Amygdala (tissue), 56 donors: ENCODE results near the gene CUZD1.
"Not testable (repeated sequence)": the region's sequence is repeated elsewhere in the genome, so short reads cannot be mapped to it uniquely, and the experiment has no call there.

ENCODE experiments used
- DNase-seq, 56 donors: peaks; one replicate each; lab custom pipeline; 2025; lab: John Stamatoyannopoulos, UW

CUZD1 gene

GRCh38 chr10:122845783-122846332, at the start of gene CUZD1:
Gene CUZD1 (minus strand): TSS chr10:122845857. CDS start chr10:122845843, 14 bp downstream.
- DNase-seq: no peak

GRCh38 chr10:122894261-122894944, 48.7 kb upstream of the CUZD1 start:
- DNase-seq: no peak

GRCh38 chr10:122884166-122884565, 38.5 kb upstream of the CUZD1 start:
- no peak for DNase-seq

GRCh38 chr10:122882766-122883165, 37.1 kb upstream of the CUZD1 start:
- DNase-seq: no peak

- peak in 55 of 56 donors; percentile 42 to 94 (median 86) for DNase-seq
These were observed 33.9 kb upstream of the CUZD1 start, which contains the start of gene FAM24B for GRCh38 chr10:122879339-122880273. Gene FAM24B (minus strand): TSS chr10:122879581. CDS start chr10:122850515, 29,066 bp downstream.

- DNase-seq: no peak
These were observed 33.2 kb upstream of the CUZD1 start for GRCh38 chr10:122878799-122879338.

GRCh38 chr10:122877264-122877663, 31.6 kb upstream of the CUZD1 start:
- no peak for DNase-seq

GRCh38 chr10:122876467-122876855, 30.8 kb upstream of the CUZD1 start:
- DNase-seq: no peak

- no peak for DNase-seq
These were observed 30.3 kb upstream of the CUZD1 start for GRCh38 chr10:122875843-122876466.

- not testable (repeated sequence) for DNase-seq
These were observed 26.3 kb upstream of the CUZD1 start for GRCh38 chr10:122871947-122872346.

GRCh38 chr10:122868768-122869167, 23.1 kb upstream of the CUZD1 start:
- not testable (repeated sequence) for DNase-seq

GRCh38 chr10:122866757-122867482, 21.3 kb upstream of the CUZD1 start:
- DNase-seq: not testable (repeated sequence)

GRCh38 chr10:122864901-122865300, 19.2 kb upstream of the CUZD1 start:
- DNase-seq: no peak

- no peak for DNase-seq
These were observed 18.5 kb upstream of the CUZD1 start for GRCh38 chr10:122864194-122864592.

- DNase-seq: no peak
These were observed 17.8 kb upstream of the CUZD1 start for GRCh38 chr10:122863216-122864193.

- DNase-seq: no peak
These were observed 16.1 kb upstream of the CUZD1 start for GRCh38 chr10:122861711-122862161.

- no peak for DNase-seq
These were observed 13.9 kb upstream of the CUZD1 start for GRCh38 chr10:122859527-122859926.

GRCh38 chr10:122858042-122858441, 12.4 kb upstream of the CUZD1 start:
- not testable (repeated sequence) for DNase-seq
